Vagina (tissue), 2 donors: Measurements from ENCODE around the gene TAS2R3. TPM values are rescaled to one million over a fixed set of nuclear protein-coding genes. Genes with fewer than 3 reads are reported as not detected.

ENCODE experiments used
- DNase-seq, 2 donors: peaks; one replicate each; pipeline ENCODE4 v3.0.0-alpha.2; 2017; ENCODE audit errors: extremely low spot score in 2 of 2
- H3K27ac ChIP-seq: fragments of 200-600 bp; sonication (generic); one replicate; pipeline ENCODE4 v1.5.1; 2019
- H3K27me3 ChIP-seq: fragments of 200-600 bp; sonication (generic); one replicate; pipeline ENCODE4 v1.5.1; 2019
- H3K36me3 ChIP-seq, 2 donors: fragments of 200-600 bp; sonication (generic); one replicate each; pipeline ENCODE4 v1.5.1; 2017 to 2019
- H3K4me1 ChIP-seq: fragments of 200-600 bp; sonication (generic); one replicate; pipeline ENCODE4 v1.5.1; 2019
- H3K4me3 ChIP-seq, 2 donors: fragments of 200-600 bp; sonication (generic); 1 replicate in 1 of 2; 2 replicates in 1 of 2; pipeline ENCODE4 v1.5.1; 2016 to 2019
- H3K9me3 ChIP-seq: fragments of 200-600 bp; sonication (generic); one replicate; pipeline ENCODE4 v1.5.1; 2019
- CTCF ChIP-seq, 3 experiments: fragments of 450-650 bp in 2 of 3; fragments of 200-600 bp in 1 of 3; sonication (generic) in 1 of 3; IDR thresholded peaks; one replicate each; pipeline ENCODE4 v1.5.1; 2017 to 2019; ENCODE audit warnings: antibody characterized with exemption in 3 of 3, mild to moderate bottlenecking in 2 of 3, moderate library complexity in 2 of 3
- POLR2A ChIP-seq, 2 donors: fragments of 450-650 bp; IDR thresholded peaks; one replicate each; pipeline ENCODE4 v1.6.1; 2017; ENCODE audit warnings: antibody characterized with exemption in 2 of 2, mild to moderate bottlenecking in 2 of 2, moderate library complexity in 2 of 2
- POLR2AphosphoS5 ChIP-seq, 2 donors: sonication (generic); formaldehyde crosslinking; IDR thresholded peaks; one replicate each; pipeline ENCODE4 v1.9.0; 2017; ENCODE audit warnings: antibody characterized with exemption in 2 of 2, mild to moderate bottlenecking in 2 of 2, low read depth in 1 of 2; ENCODE audit not compliant: insufficient read depth in 1 of 2
- intact Hi-C: fragments of 100-400 bp; cut with DNase I; formaldehyde crosslinking; loops from one replicate; pipeline ENCODE4 v1.15.1; 2023
- total RNA-seq: library from RNA; depleted of rRNA; stranded (reverse); fragments of >200 nt; gene quantifications from one replicate; pipeline ENCODE4 v1.2.3, GENCODE V29; 2016

Gene TAS2R3
- total RNA-seq, 1 donor from 2014 or later = 1.5 TPM

DNA sequence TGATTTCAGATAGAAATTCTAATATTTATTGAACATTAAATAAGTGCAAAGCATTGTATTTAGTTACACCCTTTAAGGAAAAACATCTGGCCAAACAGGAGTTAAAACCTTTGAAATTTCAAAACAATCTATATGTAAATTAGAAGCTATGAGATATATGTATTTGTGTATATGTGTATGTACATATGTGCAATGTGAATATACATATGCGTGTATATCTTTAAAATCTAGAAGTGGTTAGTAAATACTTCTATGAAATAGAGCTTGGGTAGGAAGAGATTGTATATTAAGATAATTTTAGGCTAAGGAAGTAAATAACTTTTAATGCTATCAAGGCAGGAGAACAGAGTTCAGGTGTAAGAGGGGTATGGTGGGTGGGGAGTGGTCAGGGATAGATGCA lies 46.4 kb upstream of the TAS2R3 start:
- intact Hi-C loops = no loop called here
- no peaks in the 10 kb centered on the region for H3K27me3 ChIP-seq
- no peaks in the 10 kb centered on the region for H3K36me3 ChIP-seq
- H3K4me3 ChIP-seq = no peak overlapping the region
- TF ChIP-seq POLR2AphosphoS5 (IDR thresholded peaks at IDR 0.05; ENCODE audit: insufficient read depth in 1 of 2, low read depth in 1 of 2) = no peak
- TF ChIP-seq CTCF (IDR thresholded peaks at IDR 0.05) = no peak
- TF ChIP-seq POLR2A (IDR thresholded peaks at IDR 0.05) = no peak
- no peaks in the 10 kb centered on the region for H3K9me3 ChIP-seq
- no peak for DNase-seq
- H3K27ac ChIP-seq = no peak overlapping the region
- no peaks in the 10 kb centered on the region for H3K4me1 ChIP-seq

DNA sequence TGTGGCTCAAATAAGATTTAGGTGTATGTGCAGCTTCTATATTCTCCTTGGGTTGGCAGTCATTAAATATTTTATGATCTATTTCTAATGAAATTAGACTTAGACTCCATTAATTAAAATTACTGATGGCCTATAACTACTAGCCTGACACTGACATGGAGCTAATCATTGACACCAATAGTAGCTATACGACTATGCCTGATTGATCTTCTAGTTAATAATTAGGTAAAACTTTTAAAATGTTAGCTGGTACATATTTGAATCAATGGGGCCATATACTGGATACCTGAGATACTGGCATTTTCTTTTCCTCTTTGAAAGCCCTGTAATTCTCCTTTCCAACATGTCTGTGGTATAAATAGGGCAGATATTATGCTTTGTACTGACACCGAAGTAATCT lies 41.4 kb upstream of the TAS2R3 start:
- Histone ChIP-seq H3K27me3 (no peaks in the 10 kb centered on the region), H3K27ac (no peak overlapping the region), H3K9me3 (no peaks in the 10 kb centered on the region), H3K4me3 (no peak overlapping the region), H3K36me3 (no peaks in the 10 kb centered on the region), H3K4me1 (no peaks in the 10 kb centered on the region)
- DNase-seq = no peak
- TF ChIP-seq POLR2AphosphoS5 (IDR thresholded peaks at IDR 0.05; ENCODE audit: insufficient read depth in 1 of 2, low read depth in 1 of 2) (no peak), POLR2A (IDR thresholded peaks at IDR 0.05) (no peak), CTCF (IDR thresholded peaks at IDR 0.05) (no peak)
- intact Hi-C loops = no loop called here

DNA sequence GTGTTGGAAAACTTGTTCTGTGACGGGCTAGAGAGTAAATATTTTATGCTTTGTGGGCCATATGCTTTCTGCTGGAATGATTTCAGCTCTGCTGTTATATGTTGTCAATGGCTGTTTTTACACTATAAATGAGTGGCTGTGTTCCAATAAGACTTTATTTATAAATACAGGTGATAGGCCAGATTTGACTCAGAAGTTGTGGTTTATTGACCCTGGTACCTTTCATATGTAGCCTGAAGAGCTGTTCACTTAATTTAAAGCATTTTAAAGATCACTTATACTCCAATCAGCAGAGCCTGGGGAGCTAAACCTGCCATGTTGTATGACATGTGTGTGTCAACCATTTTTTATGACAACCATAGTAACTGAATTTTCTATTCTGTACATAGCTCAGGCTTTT lies 34.9 kb upstream of the TAS2R3 start:
- H3K4me3 ChIP-seq = no peak overlapping the region
- TF ChIP-seq POLR2A (IDR thresholded peaks at IDR 0.05) (no peak), POLR2AphosphoS5 (IDR thresholded peaks at IDR 0.05; ENCODE audit: insufficient read depth in 1 of 2, low read depth in 1 of 2) (no peak), CTCF (IDR thresholded peaks at IDR 0.05) (no peak)
- H3K27ac ChIP-seq = no peak overlapping the region
- H3K4me1 ChIP-seq = no peaks in the 10 kb centered on the region
- no peak for DNase-seq
- intact Hi-C loops = no loop called here
- no peaks in the 10 kb centered on the region for H3K36me3 ChIP-seq
- no peaks in the 10 kb centered on the region for H3K27me3 ChIP-seq
- no peaks in the 10 kb centered on the region for H3K9me3 ChIP-seq

- no peaks in the 10 kb centered on the region for H3K9me3 ChIP-seq
- no peak for TF ChIP-seq POLR2A (IDR thresholded peaks at IDR 0.05)
- no peak for TF ChIP-seq POLR2AphosphoS5 (IDR thresholded peaks at IDR 0.05; ENCODE audit: insufficient read depth in 1 of 2, low read depth in 1 of 2)
- no peak for TF ChIP-seq CTCF (IDR thresholded peaks at IDR 0.05)
- no peak overlapping the region for H3K4me3 ChIP-seq
- H3K27ac ChIP-seq = no peak overlapping the region
- DNase-seq = no peak
- intact Hi-C loops = loop anchor here (10.0 kb wide), 1 partner anchor 77 kb away; no protein-coding TSS in a partner anchor
- no peaks in the 10 kb centered on the region for H3K27me3 ChIP-seq
- no peaks in the 10 kb centered on the region for H3K36me3 ChIP-seq
- no peaks in the 10 kb centered on the region for H3K4me1 ChIP-seq
Observed at GRCh38 chr7:141731476-141732149, 32.3 kb upstream of the TAS2R3 start.

DNA sequence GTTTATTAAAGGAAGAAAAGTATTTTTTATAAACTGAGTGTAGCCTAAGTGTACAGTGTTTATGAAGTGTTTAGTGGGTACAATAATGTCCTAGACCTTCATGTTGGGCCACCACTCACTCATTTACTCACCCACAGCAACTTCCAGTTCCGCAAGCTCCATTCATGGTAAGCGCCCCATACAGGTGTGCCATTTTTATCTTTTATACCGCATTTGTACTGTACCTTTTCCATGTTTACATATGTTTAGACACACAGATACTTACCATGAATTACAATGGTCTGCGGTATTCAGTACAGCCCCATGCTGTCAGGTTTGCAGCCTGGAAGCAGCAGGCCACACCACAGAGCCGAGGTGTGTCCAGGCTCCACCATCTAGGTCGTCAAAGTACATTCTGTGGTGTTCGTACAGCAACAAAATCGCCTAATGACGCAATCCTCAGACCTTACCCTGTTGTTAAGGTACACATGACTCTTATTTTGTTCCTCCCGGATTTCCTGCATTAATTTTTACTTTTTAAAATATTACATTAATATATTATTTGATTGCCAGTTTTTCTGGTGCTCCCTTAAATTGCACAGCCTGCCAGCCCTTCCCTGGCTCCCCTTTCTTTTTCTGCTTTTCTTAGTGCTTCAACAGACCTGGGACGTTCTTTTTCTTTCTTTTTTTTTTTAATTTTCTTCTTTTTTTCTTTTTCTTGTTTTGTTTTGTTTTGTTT lies 26.6 kb upstream of the TAS2R3 start:
- DNase-seq = no peak
- TF ChIP-seq CTCF (IDR thresholded peaks at IDR 0.05) (no peak), POLR2A (IDR thresholded peaks at IDR 0.05) (no peak), POLR2AphosphoS5 (IDR thresholded peaks at IDR 0.05; ENCODE audit: insufficient read depth in 1 of 2, low read depth in 1 of 2) (no peak)
- peak overlapping the region; percentile 74 for H3K27ac ChIP-seq
- intact Hi-C loops = loop anchor here (10.0 kb wide), 1 partner anchor 82 kb away; no protein-coding TSS in a partner anchor
- H3K36me3 ChIP-seq = peaks cover 0 to 16% of the 10 kb centered on the region in 2 donors
- no peaks in the 10 kb centered on the region for H3K27me3 ChIP-seq
- H3K4me1 ChIP-seq = peaks cover 34% of the 10 kb centered on the region
- no peaks in the 10 kb centered on the region for H3K9me3 ChIP-seq
- H3K4me3 ChIP-seq = peak overlapping the region; percentile 66 to 70
